Smooth muscle cell of bladder (primary cell): ENCODE measurements around the gene ALDH1B1. TPM values are rescaled to one million over a fixed set of nuclear protein-coding genes. Genes with fewer than 3 reads are reported as not detected.

Experiments
- total RNA-seq: library from RNA; depleted of rRNA; stranded (reverse); fragments of >200 nt; gene quantifications from 2 replicates; pipeline ENCODE4 v1.2.3, GENCODE V29; 2014

The ALDH1B1 gene
- total RNA-seq: 12.5 and 26.8 TPM in 2 replicates

GRCh38 chr9:38392235-38393127 is at the start of gene ALDH1B1:
Gene ALDH1B1 (plus strand): TSS chr9:38392702. CDS start chr9:38395749, 3,047 bp downstream.

GRCh38 chr9:38423973-38424843 is 31.7 kb downstream of the ALDH1B1 start, which contains the start of gene IGFBPL1:
Gene IGFBPL1 (minus strand): TSS chr9:38424454. CDS start chr9:38424424, 30 bp downstream.

Other genes with a start within 250 kb of the ALDH1B1 start
- gene IGFBPL1, start 31.8 kb downstream of the ALDH1B1 start, total RNA-seq: under 0.01 TPM in 1 of 2 replicates, not detected in the other
- not detected in 2 replicates for gene ANKRD18A, start 227.9 kb downstream of the ALDH1B1 start, total RNA-seq